GM19025 (cell line): ENCODE measurements around the gene TCF3.
A peak's percentile ranks its signal among the peaks of the same experiment; 100 is the strongest.

Experiments
- ATAC-seq: cut with Tn5 transposase; IDR thresholded peaks from one replicate; pipeline ENCODE4 v1.9.1; 2021; ENCODE audit warnings: mild to moderate bottlenecking, low read depth, moderate library complexity; ENCODE audit not compliant: unreplicated experiment

Gene TCF3

DNA sequence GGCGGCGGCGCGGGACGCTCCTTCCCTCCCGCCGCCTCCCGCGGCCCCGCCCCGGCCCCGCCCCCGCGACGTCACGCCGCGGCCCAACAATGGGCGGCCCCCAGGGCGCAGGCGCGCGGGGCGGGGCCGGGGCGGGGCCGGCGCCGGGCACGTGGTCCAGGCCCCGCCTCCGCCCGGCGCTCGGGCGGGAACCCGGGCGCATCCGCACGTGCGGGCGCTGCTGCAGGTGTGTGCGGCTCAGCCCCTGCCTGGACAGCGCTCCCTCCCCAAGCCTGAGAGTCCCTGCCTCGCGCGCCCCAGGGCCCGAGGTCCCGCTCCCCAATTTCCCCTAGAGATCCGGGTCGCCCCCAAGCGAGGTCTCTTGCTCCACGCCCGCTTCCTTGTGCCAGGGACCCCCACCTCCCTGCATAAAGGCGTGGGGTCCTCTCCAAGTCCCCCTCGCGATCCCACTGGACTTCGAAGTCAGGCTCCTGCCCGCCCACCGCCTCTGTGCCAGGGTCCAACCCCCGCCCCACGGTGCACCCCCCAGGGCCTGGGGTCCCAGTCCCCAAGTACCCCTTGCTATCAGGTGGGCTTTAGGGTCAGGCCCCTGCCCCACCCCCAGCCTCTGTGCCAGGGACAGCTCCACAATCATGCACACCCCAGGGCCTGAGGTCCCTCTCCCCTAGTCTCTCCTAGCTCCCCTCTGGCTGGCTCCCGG lies 83.9 kb downstream of the TCF3 start, which contains the start of gene MEX3D:
Gene MEX3D, minus strand, starts transcription at position 6 of the 700 bp plus-strand sequence. CDS start 267 bp downstream, outside the sequence.
- peak; percentile 68 for ATAC-seq

DNA sequence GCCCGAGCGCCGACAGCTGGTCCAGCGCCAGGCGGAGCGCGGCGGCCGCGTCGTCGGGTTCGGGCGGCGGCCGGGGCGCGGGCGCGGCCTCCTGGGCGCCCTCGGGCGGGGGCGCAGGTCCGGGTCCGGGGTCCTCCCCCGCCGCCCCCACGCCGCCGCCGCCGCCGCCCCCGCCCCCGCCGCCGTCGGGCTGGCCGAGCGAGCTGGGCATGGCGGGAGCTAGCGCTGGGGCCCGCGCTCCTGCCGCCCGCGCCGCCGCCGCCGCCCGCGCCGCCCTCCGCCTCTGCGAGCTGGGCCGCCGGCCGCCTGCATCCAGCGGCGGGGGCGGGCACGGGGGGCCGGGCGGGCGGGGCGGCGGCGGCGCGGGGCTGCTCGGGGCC lies 84.6 kb downstream of the TCF3 start:
- peak; percentile 7 for ATAC-seq

DNA sequence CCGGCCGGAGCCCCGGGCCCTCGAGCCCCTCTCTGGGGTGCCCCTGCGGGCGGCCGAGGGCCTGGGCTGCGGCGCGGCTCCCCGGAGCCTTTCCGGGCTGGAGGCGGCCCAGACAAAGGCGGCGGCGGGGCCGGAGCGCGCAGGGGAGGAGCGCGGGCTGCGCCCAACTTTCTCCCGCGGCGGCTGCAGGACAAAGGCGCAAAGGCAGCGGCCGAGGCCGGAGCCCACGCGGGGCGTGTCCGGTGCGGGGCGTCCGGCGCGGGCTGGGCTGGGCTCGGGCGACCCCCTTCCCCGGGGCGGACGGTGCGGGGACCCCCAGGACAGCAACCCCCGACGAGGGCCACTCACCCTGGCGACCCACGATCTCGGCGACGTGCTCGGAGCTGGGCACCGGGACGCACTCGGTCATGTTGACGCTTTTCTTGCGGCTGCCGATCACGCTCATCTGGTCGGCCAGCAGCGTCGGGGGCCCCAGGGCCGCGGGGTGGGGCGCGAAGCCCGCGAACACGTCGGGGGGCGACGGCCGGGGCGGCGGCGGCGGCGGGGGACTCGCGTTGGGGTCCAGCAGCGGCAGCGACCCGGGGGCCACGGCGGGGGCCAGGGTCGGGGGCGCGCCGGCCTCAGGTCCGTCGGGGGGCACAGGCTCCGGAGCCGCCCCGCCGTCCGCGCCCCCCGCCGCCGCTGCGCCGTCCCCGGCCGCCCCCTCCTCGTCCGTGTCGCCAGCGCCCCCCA lies 85.1 kb downstream of the TCF3 start:
- no peak for ATAC-seq

DNA sequence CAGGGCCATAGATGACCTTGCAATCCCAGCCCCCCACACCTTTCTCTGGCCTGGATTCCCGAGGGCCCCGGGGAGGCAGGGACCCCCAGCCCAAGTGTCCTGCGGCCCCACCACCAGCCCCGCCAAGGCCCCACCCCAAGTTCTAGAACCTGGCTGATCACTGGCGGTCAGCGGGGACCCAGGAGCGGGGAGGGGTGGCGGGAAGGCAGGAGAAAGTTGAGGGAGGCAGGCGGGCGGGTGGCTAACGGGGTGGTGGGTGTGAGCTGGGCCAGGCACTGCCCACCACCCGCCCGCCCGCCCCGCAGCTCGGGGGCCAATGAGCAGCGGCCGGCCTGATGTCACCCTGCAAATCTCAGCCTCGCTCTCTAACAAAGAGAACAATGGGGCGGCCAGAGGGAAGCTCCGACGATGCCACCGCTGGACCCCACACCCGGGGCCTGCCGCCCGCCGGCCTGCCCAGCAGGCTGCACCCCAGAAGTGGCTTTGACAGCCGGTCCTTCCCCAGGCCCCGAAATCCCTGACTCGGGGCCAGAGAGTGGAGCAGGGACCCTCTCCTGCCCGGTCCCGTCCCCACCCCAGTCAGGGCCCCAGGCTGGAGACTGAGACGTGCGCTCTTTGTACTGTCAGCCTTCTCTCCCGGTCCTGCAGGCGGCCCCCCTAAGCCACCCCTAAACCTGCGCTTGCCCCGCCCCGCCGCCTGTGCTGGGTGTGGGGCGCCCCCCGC lies 85.9 kb downstream of the TCF3 start:
- no peak for ATAC-seq

DNA sequence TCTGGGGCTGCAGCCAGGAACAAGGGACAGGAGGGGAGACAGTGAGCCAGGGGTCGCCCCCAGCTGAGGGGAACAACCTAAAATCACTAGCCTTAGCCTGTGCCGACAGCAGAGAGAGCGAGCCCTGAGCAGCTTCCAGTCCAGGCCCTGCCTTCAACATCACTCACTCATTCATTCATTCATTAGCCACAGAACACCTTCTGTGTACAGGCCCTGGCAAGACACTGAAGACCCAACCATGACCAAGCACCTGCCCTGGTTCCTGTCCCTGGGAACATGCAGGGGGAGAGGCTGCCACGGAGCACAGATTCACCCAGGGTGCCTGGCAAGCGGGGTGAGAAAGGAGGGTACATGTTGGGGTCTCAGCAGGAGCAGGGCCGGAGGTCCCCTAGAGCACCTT lies 89.2 kb downstream of the TCF3 start:
- ATAC-seq = no peak

DNA sequence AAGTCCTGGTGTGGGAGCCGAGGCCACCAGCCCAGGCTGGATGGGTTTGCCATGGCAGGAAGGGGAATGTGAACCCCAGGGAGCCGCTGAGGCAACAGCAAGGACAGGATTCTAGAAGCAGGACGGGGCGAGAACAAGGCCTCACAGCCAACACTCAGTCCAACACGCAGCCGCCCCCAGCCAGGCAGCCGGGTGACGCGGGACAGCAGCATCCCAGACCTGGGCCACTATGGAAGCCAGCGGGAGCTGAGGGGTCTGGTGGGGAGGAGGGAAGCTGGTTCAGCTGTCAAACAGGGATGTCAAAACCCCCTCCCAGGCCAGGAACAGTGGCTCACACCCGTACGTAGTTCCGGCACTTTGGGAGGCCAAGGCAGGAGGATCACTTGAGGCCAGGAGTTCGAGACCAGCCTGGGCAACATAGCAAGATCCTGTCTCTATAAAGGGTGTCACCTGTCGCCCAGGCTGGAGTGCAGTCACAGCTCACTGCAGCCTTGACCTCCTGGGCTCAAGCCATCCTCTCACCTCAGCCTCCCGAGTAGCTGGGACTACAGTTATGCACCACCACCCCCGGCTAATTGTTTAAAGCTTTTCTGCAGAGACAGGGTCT lies 91.1 kb downstream of the TCF3 start:
- ATAC-seq = no peak

DNA sequence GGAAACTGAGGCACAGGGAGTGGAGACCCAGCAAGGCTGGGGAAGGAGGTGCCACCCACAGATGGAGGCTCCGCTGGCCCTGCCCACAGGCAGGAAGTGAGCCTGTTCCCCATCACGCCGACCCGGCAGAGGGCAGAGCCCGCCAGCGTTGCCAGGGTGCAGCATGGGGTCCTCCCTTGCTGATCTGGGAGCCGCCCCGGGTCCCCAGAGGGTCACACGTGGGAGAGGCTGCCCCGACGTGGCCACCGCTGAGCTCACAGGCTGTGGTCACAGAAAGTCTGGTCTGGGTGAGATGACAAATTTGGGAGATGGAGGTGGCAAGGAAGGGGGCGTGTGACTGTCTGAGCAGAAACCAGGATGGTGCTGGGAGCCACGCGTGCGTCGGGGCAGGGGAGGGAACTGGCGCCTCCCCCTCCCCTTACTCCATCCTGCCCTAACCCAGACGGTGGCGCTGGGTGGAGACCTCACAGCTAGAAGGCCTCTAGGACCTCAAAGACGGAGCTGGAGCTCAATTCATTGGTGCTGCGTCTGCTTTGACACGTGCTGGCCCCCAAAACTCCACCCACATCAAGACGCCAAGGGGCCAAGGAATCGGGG lies 92.0 kb downstream of the TCF3 start:
- ATAC-seq = no peak
